HG02884 (cell line): Measurements from ENCODE around the gene HIGD1B.

ENCODE experiments used
- ATAC-seq: cut with Tn5 transposase; IDR thresholded peaks from one replicate; pipeline ENCODE4 v1.9.1; 2021; ENCODE audit warnings: mild to moderate bottlenecking, moderate library complexity; ENCODE audit not compliant: unreplicated experiment

Gene HIGD1B

DNA sequence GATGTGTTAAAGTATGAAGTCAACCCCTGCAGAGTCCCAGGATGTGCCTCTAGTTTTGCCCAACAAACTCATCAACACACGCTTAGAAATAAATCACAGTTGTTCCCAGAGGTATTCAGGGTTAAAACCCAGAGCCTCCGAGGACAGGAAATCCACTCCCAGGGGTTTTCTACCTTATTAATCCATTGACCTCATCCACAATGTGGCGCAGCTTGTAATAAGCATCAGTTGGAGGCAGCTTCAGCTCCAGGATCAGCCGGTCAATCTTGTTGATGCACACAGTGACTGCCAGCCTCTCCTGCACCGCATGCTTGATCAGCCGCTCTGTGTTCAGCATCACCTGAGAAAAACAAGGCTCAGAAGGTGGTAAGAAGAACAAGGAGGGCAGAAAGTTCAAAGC is 28.1 kb downstream of the HIGD1B start:
- no peak for ATAC-seq

DNA sequence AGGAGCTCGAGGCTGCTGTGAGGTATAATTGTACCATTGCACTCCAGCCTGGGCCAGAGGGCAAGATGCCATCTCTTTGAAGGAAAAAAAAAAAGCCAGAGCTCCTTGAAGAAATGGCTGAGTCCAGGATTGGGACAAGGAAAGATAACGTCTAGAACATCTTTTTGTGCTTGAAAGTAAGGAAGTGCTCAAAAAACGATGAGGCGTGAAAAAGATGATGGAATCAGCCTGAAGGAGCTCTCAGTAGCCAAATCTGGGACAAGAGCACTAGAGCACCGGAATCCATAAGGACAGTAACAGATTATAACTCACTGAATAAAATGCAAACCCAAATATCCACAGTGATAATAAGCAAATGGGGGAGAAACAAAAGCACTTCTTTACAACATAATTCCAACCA is 29.4 kb downstream of the HIGD1B start:
- no peak for ATAC-seq

DNA sequence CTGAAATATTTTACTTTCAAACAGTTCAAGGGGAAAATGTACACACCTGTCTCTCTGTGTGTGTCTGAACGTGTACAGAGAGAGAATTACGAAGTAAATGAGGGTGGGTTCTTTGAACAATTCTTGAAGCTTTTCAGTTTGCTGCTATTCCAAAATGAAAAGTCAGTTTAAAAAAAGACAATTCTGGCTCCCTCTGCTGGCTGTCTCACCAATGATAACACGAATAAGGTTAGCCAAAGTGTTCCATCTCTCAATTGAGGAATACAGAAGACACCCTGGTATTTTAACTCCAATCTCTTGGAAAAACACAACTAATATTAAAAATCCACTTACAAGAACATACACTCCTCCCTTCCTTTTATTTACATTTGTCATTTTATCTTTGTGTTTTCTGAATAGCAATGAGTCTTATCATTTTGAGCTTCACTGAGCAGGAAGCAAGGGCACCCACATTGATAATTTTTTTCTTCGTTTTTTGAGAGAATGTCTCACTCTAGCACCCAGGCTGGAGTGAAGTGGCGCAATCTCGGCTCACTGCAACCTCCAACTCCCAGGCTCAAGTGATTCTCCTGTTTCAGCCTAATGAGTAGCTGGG is 31.0 kb downstream of the HIGD1B start:
- ATAC-seq: no peak

GRCh38 chr17:44879376-44879775 is 31.7 kb downstream of the HIGD1B start:
- no peak for ATAC-seq

DNA sequence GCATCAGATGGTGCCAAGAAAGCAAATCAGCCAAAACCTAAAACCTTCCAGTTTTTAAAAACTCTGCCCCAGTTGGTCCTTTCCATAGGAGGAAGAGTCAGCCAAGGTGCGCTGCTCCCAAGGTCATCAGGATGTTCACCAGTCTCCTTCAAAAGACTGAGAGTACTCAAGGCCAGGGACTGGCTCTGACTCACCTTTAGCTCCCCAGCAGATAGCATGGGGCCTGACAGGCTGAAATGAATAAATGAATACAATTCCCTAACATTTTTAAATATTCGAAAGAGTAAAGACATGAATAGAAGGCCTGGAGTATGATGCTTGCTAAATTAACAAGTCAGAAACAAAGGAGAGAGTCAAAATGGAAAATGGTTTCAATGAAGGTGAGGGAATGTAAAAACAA is 32.4 kb downstream of the HIGD1B start:
- no peak for ATAC-seq

DNA sequence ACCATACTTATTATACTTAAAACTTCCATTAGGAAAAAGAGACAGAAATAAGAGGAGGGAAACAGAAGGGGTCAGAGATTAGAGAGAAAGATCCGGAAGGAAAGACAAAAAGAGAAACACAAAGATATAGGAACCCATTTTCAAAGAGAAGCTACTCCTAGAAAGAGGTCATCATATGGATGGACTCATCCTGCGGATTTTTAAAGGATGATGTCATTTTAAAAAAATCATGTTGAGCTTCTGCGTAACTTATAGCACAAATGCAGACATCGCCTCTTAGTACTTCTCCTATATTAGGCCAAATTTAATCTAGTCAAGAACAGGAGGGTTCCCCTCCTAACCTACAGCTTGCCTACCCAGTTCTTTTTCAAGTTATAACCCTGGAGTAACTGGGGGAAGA is 33.5 kb downstream of the HIGD1B start:
- ATAC-seq: no peak

DNA sequence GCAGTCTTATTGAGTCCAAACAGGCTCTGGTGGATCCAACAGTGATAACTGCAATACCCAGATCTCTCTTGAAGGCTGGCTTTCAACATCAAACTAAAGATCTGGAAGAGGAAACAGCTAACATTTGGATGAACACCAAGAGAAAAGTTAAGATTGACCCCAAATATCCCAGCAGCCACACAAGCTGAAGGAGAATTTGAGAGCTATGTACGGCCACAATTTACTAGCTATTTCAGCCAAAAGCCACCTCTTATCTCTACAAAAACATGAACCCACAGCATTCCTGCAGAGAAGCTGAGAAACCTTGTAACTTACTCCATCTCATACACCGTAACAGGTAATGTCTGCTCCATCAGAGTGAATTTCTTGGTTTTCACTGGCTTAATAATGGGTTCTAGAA is 37.3 kb downstream of the HIGD1B start:
- no peak for ATAC-seq

- no peak for ATAC-seq
Observed at GRCh38 chr17:44887016-44887415, 39.3 kb downstream of the HIGD1B start.

GRCh38 chr17:44887971-44888954 is 40.6 kb downstream of the HIGD1B start:
- ATAC-seq: no peak

GRCh38 chr17:44889003-44889402 is 41.3 kb downstream of the HIGD1B start:
- no peak for ATAC-seq

GRCh38 chr17:44892250-44892649 is 44.6 kb downstream of the HIGD1B start:
- ATAC-seq: no peak

- ATAC-seq: no peak
Observed at GRCh38 chr17:44894642-44895041, 47.0 kb downstream of the HIGD1B start.

DNA sequence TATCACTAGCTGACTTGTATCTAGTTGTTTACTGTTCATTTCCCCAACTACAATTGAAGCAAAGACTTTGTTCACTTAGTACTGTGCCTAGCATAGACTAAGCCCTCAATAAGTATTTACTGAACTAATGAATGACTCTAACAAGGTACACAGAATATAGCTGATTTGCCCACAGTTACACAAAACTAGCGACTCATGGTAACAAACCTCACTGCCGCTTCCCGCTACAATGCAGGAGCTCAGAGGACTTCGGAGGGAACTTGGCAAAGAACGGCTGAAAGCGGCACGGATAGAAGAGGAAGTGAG is 51.0 kb downstream of the HIGD1B start:
- no peak for ATAC-seq

DNA sequence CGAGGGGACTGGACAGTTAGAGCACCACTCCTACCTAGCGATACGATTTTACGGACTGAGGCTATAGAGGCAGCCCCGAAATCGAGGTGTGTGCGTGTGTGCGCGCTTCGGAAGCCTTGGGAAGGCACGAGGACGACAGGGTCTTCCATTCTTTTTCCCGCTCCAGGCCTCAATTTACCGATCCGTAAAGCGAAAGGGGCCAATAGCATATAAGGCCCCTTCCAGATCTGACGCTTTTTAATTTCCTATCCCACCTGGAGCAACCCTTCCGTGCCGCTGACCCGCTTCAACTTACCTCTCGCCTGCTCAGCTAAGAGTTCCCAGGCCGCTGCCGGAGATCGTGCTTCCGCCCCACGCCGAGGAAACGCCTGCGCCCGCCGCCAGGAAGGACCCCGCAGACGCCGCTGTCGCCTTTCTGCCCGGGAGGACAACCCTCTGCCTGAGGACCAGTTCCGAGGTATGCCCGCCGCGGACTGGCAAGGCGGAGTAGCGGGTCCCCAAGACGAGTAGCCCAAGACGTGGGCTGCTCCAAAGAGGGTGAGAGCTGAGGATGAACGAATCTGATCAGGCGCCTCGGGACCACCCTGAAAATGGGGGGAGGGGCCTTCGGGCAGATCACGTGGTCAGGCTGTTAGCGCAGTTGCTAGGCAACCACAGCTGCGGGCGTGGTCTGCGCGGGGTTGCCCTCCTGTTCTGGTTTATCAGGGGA is 51.5 kb downstream of the HIGD1B start, which contains the start of gene EFTUD2:
Gene EFTUD2, minus strand, starts transcription at position 372 of the 709 bp plus-strand sequence. CDS start 4,924 bp downstream, outside the sequence.
- ATAC-seq: peak; percentile 62
